ENCODE data around the gene WARS2.

DNA sequence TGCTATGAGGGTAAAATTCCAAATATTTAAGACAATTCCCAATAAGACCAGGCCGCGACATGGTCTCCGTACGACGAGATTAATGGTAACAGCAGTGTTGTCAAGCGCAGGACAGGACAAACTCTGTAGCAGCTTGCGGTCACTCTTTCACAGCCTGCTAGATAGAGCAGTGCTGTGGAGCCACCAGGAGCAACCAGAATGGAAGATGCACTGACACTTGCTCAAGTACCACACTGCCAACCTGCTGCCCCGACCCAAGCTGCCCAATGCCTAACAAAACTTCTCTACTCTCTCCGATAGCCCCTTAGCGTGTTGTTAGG, 636 bp downstream of the WARS2 start:
- TF ChIP-seq, protein P1, sequence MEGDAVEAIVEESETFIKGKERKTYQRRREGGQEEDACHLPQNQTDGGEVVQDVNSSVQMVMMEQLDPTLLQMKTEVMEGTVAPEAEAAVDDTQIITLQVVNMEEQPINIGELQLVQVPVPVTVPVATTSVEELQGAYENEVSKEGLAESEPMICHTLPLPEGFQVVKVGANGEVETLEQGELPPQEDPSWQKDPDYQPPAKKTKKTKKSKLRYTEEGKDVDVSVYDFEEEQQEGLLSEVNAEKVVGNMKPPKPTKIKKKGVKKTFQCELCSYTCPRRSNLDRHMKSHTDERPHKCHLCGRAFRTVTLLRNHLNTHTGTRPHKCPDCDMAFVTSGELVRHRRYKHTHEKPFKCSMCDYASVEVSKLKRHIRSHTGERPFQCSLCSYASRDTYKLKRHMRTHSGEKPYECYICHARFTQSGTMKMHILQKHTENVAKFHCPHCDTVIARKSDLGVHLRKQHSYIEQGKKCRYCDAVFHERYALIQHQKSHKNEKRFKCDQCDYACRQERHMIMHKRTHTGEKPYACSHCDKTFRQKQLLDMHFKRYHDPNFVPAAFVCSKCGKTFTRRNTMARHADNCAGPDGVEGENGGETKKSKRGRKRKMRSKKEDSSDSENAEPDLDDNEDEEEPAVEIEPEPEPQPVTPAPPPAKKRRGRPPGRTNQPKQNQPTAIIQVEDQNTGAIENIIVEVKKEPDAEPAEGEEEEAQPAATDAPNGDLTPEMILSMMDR (IDR thresholded peaks at IDR 0.05 in 4 of 5, conservative IDR thresholded peaks at IDR 0.05 in 1 of 5) = no peak
- no peak for TF ChIP-seq POLR2A (IDR thresholded peaks at IDR 0.05)

All from gastrocnemius medialis (tissue), 4 donors.